Epithelial cell of esophagus (primary cell): ENCODE measurements around the gene ARHGAP23.

Source experiments
- DNase-seq: peaks from one replicate; pipeline ENCODE4 v3.0.0; 2010; ENCODE audit warnings: low read depth
- H3K4me3 ChIP-seq: 2 replicates; pipeline ENCODE4 v1.5.1; 2011; ENCODE audit warnings: mild to moderate bottlenecking, low read length, control low read depth
- TF ChIP-seq, protein P1 (sequence below): IDR thresholded peaks from 2 replicates; pipeline ENCODE4 v1.5.1; 2011; ENCODE audit warnings: low read depth, mild to moderate bottlenecking, low read length, control low read depth, inconsistent platforms; ENCODE audit not compliant: insufficient read depth; ENCODE audit errors: missing control alignments

Gene ARHGAP23

GRCh38 chr17:38541281-38541680 lies 113.0 kb downstream of the ARHGAP23 start:
- no peak for DNase-seq
- no peak overlapping the region for H3K4me3 ChIP-seq
- TF ChIP-seq, protein P1, sequence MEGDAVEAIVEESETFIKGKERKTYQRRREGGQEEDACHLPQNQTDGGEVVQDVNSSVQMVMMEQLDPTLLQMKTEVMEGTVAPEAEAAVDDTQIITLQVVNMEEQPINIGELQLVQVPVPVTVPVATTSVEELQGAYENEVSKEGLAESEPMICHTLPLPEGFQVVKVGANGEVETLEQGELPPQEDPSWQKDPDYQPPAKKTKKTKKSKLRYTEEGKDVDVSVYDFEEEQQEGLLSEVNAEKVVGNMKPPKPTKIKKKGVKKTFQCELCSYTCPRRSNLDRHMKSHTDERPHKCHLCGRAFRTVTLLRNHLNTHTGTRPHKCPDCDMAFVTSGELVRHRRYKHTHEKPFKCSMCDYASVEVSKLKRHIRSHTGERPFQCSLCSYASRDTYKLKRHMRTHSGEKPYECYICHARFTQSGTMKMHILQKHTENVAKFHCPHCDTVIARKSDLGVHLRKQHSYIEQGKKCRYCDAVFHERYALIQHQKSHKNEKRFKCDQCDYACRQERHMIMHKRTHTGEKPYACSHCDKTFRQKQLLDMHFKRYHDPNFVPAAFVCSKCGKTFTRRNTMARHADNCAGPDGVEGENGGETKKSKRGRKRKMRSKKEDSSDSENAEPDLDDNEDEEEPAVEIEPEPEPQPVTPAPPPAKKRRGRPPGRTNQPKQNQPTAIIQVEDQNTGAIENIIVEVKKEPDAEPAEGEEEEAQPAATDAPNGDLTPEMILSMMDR, result no peak

DNA sequence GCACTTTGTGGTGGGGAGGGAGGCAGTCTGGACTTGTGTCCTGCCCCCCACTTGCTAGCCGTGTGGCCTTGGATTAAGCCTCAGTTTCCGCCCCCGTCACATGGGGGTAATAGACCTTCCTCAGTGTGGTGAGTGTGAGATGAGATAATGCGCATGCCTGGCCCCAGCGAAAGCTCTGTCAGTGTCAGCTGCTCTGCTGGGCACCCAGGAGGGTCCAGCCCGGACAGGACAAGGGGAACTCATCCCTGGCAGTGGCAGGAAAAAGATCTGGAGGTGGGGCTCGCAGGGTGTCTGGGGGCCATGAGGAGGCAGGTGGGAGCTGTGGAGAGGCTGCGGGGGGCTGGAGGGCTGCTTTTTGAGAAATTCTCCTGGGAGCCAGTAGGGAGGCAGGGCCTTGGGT lies 114.0 kb downstream of the ARHGAP23 start:
- TF ChIP-seq, protein P1, result no peak
- no peak for DNase-seq
- no peak overlapping the region for H3K4me3 ChIP-seq

- no peak for DNase-seq
- TF ChIP-seq, protein P1, result no peak
- no peak overlapping the region for H3K4me3 ChIP-seq
Observed at GRCh38 chr17:38543403-38544174, 115.3 kb downstream of the ARHGAP23 start.

DNA sequence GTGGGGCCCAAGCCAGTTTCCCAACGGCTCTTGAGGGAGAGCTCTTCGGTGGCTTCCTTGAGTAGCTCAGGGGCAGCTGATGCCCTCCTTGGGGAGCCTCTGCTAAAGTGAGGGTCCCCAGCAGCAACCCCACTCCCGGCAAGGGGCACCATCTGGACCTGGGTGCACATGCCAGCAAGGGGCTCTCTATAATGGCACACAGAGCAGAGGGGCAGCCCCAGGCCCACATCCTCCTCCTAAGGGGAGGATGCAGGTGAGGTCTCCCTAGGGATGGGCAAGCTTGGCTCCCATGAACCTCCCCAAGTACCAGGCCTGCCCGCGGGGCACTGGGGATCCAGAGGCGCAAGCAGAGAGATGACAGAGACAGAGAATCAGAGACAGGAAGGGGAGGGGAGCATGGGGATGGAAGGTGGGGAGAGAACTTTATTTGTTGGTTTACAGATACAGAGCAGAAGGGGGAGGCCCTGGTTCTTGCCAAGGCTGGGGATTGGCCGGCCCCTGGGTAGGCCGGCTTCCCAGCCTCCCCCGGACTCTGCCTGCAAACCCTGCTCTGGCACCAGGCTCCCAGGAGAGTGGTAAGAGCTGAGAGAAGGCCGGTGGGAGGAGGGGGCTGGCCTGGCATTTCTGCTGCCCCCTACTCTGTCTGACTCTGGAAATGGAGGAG lies 116.0 kb downstream of the ARHGAP23 start:
- DNase-seq, result no peak
- no peak overlapping the region for H3K4me3 ChIP-seq
- TF ChIP-seq, protein P1, result no peak

DNA sequence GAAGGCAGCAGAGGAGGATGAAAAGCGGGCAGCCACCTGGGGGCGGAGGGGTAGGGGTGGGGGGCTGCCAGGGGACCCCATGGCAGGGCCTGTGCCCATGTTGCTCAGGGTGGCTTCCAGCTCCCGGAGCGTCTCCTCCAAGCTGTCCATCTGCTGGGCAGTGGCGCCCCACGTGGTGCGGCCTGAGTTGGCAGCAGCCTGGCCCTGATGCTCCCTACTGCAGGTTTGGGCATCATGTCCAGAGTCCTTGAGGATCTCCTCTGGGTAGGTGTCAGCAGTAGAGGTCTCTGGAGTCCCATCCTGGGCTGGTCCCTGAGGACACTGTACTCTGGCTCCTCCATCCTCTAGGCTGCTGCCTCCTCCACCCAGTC lies 116.6 kb downstream of the ARHGAP23 start:
- no peak for DNase-seq
- TF ChIP-seq, protein P1, result no peak
- H3K4me3 ChIP-seq, result no peak overlapping the region

- H3K4me3 ChIP-seq, result no peak overlapping the region
- peak; percentile 32 for DNase-seq
- TF ChIP-seq, protein P1, result no peak
Observed at GRCh38 chr17:38545531-38546225, 117.4 kb downstream of the ARHGAP23 start.
